ENCODE data around the gene ADAP1.

DNA sequence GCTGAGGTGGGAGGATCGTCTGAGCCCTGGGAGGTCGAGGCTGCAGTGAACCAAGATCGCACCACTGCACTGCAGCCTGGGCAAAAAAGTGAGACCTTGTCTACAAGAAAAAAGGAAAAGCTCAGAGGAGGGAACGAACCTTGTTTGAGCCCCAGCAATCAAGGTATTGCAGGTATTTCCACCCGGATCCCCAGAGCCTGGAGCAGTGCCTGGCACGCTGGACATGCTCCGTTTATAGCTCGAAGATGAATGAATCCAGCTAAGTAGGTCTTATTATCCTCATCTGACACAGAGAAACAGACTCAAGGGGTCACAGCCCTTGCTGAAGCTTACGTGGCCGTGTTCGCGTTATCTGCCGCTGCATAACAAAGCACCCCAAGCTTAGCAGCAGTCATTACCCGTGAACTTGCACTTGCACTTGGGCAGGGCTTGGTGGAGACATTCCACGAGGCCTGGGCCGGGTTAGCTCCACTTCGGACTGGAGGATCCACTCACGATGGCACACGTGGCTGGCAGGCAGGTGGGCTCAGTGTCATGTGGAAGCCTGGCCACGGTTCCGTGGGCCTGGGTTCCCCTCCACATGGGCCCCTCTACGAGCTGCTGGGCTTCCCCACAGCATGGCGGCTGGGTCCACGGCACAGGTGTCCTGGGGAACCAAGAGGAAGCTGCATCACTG lies 24.1 kb upstream of the ADAP1 start:
- TF ChIP-seq POLR2A (IDR thresholded peaks at IDR 0.05; ENCODE audit: low read depth, low read length), result no peak
- TF ChIP-seq TAF1 (IDR thresholded peaks at IDR 0.05; ENCODE audit: borderline replicate concordance, low read depth, low read length), result no peak
